SK-N-SH treated with all-trans-retinoic acid at 6 μM for 48 hours (cell line): Measurements from ENCODE around the gene APCS.

ENCODE experiments used
- ATAC-seq: fragments of 200-7000 bp; cut with Tn5 transposase; 3 replicates; pipeline ENCODE4 v1.9.1; 2020; ENCODE audit warnings: mild to moderate bottlenecking, moderate library complexity
- BACH2 ChIP-seq: fragments of 250-450 bp; sonication (Bioruptor Pico); IDR thresholded peaks from 2 replicates; pipeline ENCODE4 v1.9.0; 2021; ENCODE audit warnings: mild to moderate bottlenecking, borderline replicate concordance
- CREB5 ChIP-seq: fragments of 250-450 bp; sonication (Bioruptor Pico); IDR thresholded peaks from 2 replicates; pipeline ENCODE4 v1.5.1; 2020; ENCODE audit warnings: low read depth, mild to moderate bottlenecking, moderate library complexity
- CSRNP3 ChIP-seq: fragments of 250-450 bp; sonication (Bioruptor Pico); IDR thresholded peaks from 2 replicates; pipeline ENCODE4 v1.5.1; 2021; ENCODE audit warnings: mild to moderate bottlenecking, moderate library complexity
- ESRRG ChIP-seq: fragments of 250-450 bp; sonication (Bioruptor Pico); IDR thresholded peaks from 2 replicates; pipeline ENCODE4 v1.6.1; 2021; ENCODE audit warnings: mild to moderate bottlenecking
- GLIS3 ChIP-seq: fragments of 250-450 bp; sonication (Bioruptor Pico); IDR thresholded peaks from 2 replicates; pipeline ENCODE4 v1.5.0; 2020; ENCODE audit warnings: mild to moderate bottlenecking, moderate library complexity
- ISL1 ChIP-seq: fragments of 250-450 bp; sonication (Bioruptor Pico); IDR thresholded peaks from 2 replicates; pipeline ENCODE4 v2.1.2; 2022; ENCODE audit warnings: mild to moderate bottlenecking, moderate library complexity
- OSR1 ChIP-seq: fragments of 250-450 bp; sonication (Bioruptor Pico); IDR thresholded peaks from 2 replicates; pipeline ENCODE4 v1.8.0; 2022; ENCODE audit warnings: moderate library complexity, mild to moderate bottlenecking, inconsistent platforms
- PATZ1 ChIP-seq: fragments of 250-450 bp; sonication (Bioruptor Pico); IDR thresholded peaks from 2 replicates; pipeline ENCODE4 v1.8.0; 2020; ENCODE audit warnings: mild to moderate bottlenecking, moderate library complexity, borderline replicate concordance
- POU6F1 ChIP-seq: fragments of 250-450 bp; sonication (Bioruptor Pico); IDR thresholded peaks from 2 replicates; pipeline ENCODE4 v1.8.0; 2021; ENCODE audit warnings: low read depth, mild to moderate bottlenecking, moderate library complexity, borderline replicate concordance
- PPARA ChIP-seq: fragments of 250-450 bp; sonication (Bioruptor Pico); IDR thresholded peaks from 2 replicates; pipeline ENCODE4 v1.5.0; 2020; ENCODE audit warnings: mild to moderate bottlenecking, borderline replicate concordance
- RARB ChIP-seq: fragments of 250-450 bp; sonication (Bioruptor Pico); IDR thresholded peaks from 2 replicates; pipeline ENCODE4 v1.8.0; 2021; ENCODE audit warnings: mild to moderate bottlenecking, moderate library complexity
- SNAI2 ChIP-seq: fragments of 250-450 bp; sonication (Bioruptor Pico); IDR thresholded peaks from 2 replicates; pipeline ENCODE4 v1.5.0; 2020; ENCODE audit warnings: mild to moderate bottlenecking, moderate library complexity
- TOX ChIP-seq: fragments of 250-450 bp; sonication (Bioruptor Pico); IDR thresholded peaks from 2 replicates; pipeline ENCODE4 v1.8.0; 2021; ENCODE audit warnings: mild to moderate bottlenecking, moderate library complexity, borderline replicate concordance
- ZC3H10 ChIP-seq: fragments of 250-450 bp; sonication (Bioruptor Pico); IDR thresholded peaks from 2 replicates; pipeline ENCODE4 v1.5.1; 2021; ENCODE audit warnings: mild to moderate bottlenecking, moderate library complexity
- ZFP3 ChIP-seq: fragments of 250-450 bp; sonication (Bioruptor Pico); IDR thresholded peaks from 2 replicates; pipeline ENCODE4 v1.5.0; 2020; ENCODE audit warnings: mild to moderate bottlenecking, moderate library complexity
- ZFP30 ChIP-seq: fragments of 450-650 bp; formaldehyde crosslinking; IDR thresholded peaks from 2 replicates; pipeline ENCODE4 v1.5.0; 2022; ENCODE audit warnings: mild to moderate bottlenecking, moderate library complexity
- ZNF565 ChIP-seq: fragments of 450-650 bp; formaldehyde crosslinking; conservative IDR thresholded peaks from 2 replicates; pipeline ENCODE4 v1.5.0; 2020; ENCODE audit warnings: low read depth, mild to moderate bottlenecking, moderate library complexity
- ZNF70 ChIP-seq: fragments of 450-650 bp; formaldehyde crosslinking; IDR thresholded peaks from 2 replicates; pipeline ENCODE4 v1.5.0; 2020; ENCODE audit warnings: mild to moderate bottlenecking, moderate library complexity
- ZNF8 ChIP-seq: fragments of 450-650 bp; formaldehyde crosslinking; IDR thresholded peaks from 2 replicates; pipeline ENCODE4 v1.5.0; 2020; ENCODE audit warnings: mild to moderate bottlenecking, moderate library complexity
- TF ChIP-seq, protein P1 (sequence below): fragments of 250-450 bp; sonication (Bioruptor Pico); IDR thresholded peaks from 2 replicates; pipeline ENCODE4 v1.5.0; 2020; ENCODE audit warnings: mild to moderate bottlenecking, moderate library complexity

The APCS gene

DNA sequence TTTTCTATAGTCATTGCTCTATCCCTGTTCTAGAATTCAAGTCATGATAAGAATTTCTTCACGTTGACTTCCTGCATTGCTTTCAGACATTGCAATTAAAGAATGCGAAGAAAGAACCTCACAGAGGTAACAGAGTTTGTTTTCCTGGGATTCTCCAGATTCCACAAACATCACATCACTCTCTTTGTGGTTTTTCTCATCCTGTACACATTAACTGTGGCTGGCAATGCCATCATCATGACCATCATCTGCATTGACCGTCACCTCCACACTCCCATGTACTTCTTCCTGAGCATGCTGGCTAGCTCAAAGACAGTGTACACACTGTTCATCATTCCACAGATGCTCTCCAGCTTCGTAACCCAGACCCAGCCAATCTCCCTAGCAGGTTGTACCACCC is 10.6 kb downstream of the APCS start:
- TF ChIP-seq TOX (CRISPR knock-in tag), result peak; percentile 12; the same call in 1 of the 2 replicates
- TF ChIP-seq, protein P1, sequence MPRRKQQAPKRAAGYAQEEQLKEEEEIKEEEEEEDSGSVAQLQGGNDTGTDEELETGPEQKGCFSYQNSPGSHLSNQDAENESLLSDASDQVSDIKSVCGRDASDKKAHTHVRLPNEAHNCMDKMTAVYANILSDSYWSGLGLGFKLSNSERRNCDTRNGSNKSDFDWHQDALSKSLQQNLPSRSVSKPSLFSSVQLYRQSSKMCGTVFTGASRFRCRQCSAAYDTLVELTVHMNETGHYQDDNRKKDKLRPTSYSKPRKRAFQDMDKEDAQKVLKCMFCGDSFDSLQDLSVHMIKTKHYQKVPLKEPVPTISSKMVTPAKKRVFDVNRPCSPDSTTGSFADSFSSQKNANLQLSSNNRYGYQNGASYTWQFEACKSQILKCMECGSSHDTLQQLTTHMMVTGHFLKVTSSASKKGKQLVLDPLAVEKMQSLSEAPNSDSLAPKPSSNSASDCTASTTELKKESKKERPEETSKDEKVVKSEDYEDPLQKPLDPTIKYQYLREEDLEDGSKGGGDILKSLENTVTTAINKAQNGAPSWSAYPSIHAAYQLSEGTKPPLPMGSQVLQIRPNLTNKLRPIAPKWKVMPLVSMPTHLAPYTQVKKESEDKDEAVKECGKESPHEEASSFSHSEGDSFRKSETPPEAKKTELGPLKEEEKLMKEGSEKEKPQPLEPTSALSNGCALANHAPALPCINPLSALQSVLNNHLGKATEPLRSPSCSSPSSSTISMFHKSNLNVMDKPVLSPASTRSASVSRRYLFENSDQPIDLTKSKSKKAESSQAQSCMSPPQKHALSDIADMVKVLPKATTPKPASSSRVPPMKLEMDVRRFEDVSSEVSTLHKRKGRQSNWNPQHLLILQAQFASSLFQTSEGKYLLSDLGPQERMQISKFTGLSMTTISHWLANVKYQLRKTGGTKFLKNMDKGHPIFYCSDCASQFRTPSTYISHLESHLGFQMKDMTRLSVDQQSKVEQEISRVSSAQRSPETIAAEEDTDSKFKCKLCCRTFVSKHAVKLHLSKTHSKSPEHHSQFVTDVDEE, result no peak
- no peak for TF ChIP-seq CREB5 (CRISPR knock-in tag)
- TF ChIP-seq ESRRG, result no peak
- no peak for TF ChIP-seq ISL1 (CRISPR knock-in tag)
- no peak for TF ChIP-seq ZC3H10 (CRISPR knock-in tag)
- TF ChIP-seq, all 23 proteins: peak for 1
- peak; percentile 88 for ATAC-seq

GRCh38 chr1:159600894-159601293 is 13.3 kb downstream of the APCS start:
- TF ChIP-seq ZFP3 (no peak), ZNF8 (CRISPR knock-in tag) (no peak), ZFP30 (CRISPR knock-in tag) (no peak), CREB5 (CRISPR knock-in tag) (no peak), GLIS3 (no peak), CSRNP3 (CRISPR knock-in tag) (no peak), RARB (no peak), ZC3H10 (CRISPR knock-in tag) (no peak), POU6F1 (CRISPR knock-in tag) (no peak), PATZ1 (CRISPR knock-in tag) (no peak), ZNF565 (no peak), ZNF70 (no peak), OSR1 (CRISPR knock-in tag) (no peak)
- ATAC-seq, result no peak

DNA sequence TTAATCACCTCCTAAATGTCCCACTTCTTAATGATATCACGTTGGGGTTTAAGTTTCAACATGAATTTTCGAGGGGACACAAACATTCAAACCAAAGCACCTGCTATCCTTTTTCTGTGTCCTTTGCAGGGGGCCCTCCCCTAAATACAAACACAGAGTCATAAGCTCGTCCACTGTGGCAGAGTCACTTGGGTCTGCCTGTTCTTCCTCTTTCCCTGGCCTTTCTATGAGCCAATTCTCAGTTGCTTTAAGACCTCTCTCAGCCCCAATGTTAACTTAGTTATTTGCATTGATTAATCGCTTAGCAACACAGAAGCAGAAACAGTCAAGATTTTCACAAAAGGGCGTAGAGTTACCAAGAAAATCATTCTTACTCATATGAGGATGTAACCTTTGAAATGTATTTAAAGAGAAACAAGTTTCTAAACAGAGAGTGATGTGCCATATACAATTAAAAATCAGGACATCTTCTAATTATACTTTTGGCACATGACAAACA is 14.9 kb downstream of the APCS start:
- ATAC-seq, result no peak
- TF ChIP-seq ZNF8 (CRISPR knock-in tag) (no peak), ZFP3 (no peak), RARB (no peak), BACH2 (no peak), ZFP30 (CRISPR knock-in tag) (no peak), ESRRG (no peak), CSRNP3 (CRISPR knock-in tag) (no peak), SNAI2 (CRISPR knock-in tag) (no peak), OSR1 (CRISPR knock-in tag) (no peak), POU6F1 (CRISPR knock-in tag) (no peak), ZNF565 (no peak), TOX (CRISPR knock-in tag) (no peak), ZC3H10 (CRISPR knock-in tag) (no peak), PPARA (CRISPR knock-in tag) (no peak)
- TF ChIP-seq, all 23 proteins: peak for 0
